DND-41 (cell line): ENCODE measurements around the gene KIR2DL3.

ENCODE experiments used
- CTCF ChIP-seq: IDR thresholded peaks from 2 replicates; pipeline ENCODE4 v1.5.1; 2012; ENCODE audit warnings: borderline replicate concordance, low read length, moderate library complexity, mild to moderate bottlenecking; ENCODE audit not compliant: poor library complexity, severe bottlenecking; ENCODE audit errors: extremely low read depth
- EZH2 ChIP-seq: IDR thresholded peaks from 3 replicates; pipeline ENCODE4 v1.6.1; 2012; ENCODE audit warnings: borderline replicate concordance, low read depth, mild to moderate bottlenecking, moderate library complexity, low read length, inconsistent platforms; ENCODE audit not compliant: severe bottlenecking

- TF ChIP-seq CTCF (no peak), EZH2 (no peak)
Measured at GRCh38 chr19:54731191-54731590, 7.1 kb upstream of the KIR2DL3 start.
